ENCODE results near the gene IARS1. TPM values are rescaled to one million over a fixed set of nuclear protein-coding genes. Genes with fewer than 3 reads are reported as not detected.
A peak's percentile ranks its signal among the peaks of the same experiment; 100 is the strongest.

The IARS1 gene
- total and polyA plus RNA-seq, 10 of the 15 experiments (the other 5 are each of a cell fraction or from before 2014, with no cell fraction given) = 71.0 to 227 (median 153) TPM

DNA sequence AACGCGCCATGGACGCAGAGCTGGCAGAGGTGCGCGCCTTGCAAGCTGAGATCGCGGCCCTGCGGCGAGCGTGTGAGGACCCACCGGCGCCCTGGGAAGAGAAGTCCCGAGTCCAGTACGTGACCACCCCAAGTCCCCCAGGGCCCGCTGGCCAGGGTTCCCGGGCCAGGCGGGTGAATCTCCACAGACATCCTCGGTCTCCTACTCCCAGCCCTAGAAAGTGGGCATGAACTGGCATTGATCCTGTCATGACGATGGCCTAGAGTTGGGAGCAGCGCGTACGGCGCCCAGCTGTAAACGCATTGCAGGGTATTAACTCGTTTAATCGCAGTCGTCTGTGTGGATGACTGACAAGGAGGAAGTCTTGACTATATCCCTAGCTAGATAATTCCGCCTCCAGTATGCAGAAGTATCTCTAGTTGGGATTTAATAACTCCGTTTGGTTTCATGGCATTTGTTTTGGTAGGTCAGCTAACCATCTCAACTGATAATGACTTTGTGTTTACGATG, 32.5 kb upstream of the IARS1 start (continued):
- TF ChIP-seq RBBP5 (conservative IDR thresholded peaks at IDR 0.05) (no peak), NR2F1 (conservative IDR thresholded peaks at IDR 0.05) (no peak; the same call in none of the 2 replicates), TAF1 (IDR thresholded peaks at IDR 0.05; ENCODE audit: borderline replicate concordance, low read depth, low read length) (no peak), HDGF (IDR thresholded peaks at IDR 0.05) (0 out of 2 replicates have a peak, but pooled peaks have one; percentile 7), ZBTB40 (IDR thresholded peaks at IDR 0.05; ENCODE audit: borderline replicate concordance) (no peak), MTA2 (IDR thresholded peaks at IDR 0.05; ENCODE audit: low read depth) (no peak), TCF3 (IDR thresholded peaks at IDR 0.05; ENCODE audit: borderline replicate concordance, insufficient read depth, low read depth, low read length) (no peak), HDAC2 (IDR thresholded peaks at IDR 0.05) (no peak), ZBTB11 (CRISPR knock-in tag; IDR thresholded peaks at IDR 0.05) (no peak), RB1 (IDR thresholded peaks at IDR 0.05; ENCODE audit: borderline replicate concordance) (0 out of 2 replicates have a peak, but pooled peaks have one; percentile 5), NFXL1 (IDR thresholded peaks at IDR 0.05; ENCODE audit: borderline replicate concordance) (no peak), IRF4 (IDR thresholded peaks at IDR 0.05; ENCODE audit: low read depth, low read length) (0 out of 2 replicates have a peak, but pooled peaks have one; percentile 42), JUNB (IDR thresholded peaks at IDR 0.05) (no peak)
- TF ChIP-seq, protein P1, sequence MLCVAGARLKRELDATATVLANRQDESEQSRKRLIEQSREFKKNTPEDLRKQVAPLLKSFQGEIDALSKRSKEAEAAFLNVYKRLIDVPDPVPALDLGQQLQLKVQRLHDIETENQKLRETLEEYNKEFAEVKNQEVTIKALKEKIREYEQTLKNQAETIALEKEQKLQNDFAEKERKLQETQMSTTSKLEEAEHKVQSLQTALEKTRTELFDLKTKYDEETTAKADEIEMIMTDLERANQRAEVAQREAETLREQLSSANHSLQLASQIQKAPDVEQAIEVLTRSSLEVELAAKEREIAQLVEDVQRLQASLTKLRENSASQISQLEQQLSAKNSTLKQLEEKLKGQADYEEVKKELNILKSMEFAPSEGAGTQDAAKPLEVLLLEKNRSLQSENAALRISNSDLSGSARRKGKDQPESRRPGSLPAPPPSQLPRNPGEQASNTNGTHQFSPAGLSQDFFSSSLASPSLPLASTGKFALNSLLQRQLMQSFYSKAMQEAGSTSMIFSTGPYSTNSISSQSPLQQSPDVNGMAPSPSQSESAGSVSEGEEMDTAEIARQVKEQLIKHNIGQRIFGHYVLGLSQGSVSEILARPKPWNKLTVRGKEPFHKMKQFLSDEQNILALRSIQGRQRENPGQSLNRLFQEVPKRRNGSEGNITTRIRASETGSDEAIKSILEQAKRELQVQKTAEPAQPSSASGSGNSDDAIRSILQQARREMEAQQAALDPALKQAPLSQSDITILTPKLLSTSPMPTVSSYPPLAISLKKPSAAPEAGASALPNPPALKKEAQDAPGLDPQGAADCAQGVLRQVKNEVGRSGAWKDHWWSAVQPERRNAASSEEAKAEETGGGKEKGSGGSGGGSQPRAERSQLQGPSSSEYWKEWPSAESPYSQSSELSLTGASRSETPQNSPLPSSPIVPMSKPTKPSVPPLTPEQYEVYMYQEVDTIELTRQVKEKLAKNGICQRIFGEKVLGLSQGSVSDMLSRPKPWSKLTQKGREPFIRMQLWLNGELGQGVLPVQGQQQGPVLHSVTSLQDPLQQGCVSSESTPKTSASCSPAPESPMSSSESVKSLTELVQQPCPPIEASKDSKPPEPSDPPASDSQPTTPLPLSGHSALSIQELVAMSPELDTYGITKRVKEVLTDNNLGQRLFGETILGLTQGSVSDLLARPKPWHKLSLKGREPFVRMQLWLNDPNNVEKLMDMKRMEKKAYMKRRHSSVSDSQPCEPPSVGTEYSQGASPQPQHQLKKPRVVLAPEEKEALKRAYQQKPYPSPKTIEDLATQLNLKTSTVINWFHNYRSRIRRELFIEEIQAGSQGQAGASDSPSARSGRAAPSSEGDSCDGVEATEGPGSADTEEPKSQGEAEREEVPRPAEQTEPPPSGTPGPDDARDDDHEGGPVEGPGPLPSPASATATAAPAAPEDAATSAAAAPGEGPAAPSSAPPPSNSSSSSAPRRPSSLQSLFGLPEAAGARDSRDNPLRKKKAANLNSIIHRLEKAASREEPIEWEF (IDR thresholded peaks at IDR 0.05; ENCODE audit: insufficient replicate concordance, low read depth, low read length) = no peak
